NB4 (cell line): ENCODE data around the gene ANAPC1.
"Not testable (repeated sequence)": the region's sequence is repeated elsewhere in the genome, so short reads cannot be mapped to it uniquely, and the experiment has no call there.

Experiments
- POLR2A ChIP-seq: IDR thresholded peaks from 2 replicates; pipeline ENCODE4 v1.6.1; 2011; ENCODE audit warnings: mild to moderate bottlenecking; ENCODE audit not compliant: insufficient read length; ENCODE audit errors: extremely low read depth
- TF ChIP-seq, protein P1 (sequence below): IDR thresholded peaks from one replicate; pipeline ENCODE4 v1.5.1; 2012; ENCODE audit warnings: low read depth, low read length

DNA sequence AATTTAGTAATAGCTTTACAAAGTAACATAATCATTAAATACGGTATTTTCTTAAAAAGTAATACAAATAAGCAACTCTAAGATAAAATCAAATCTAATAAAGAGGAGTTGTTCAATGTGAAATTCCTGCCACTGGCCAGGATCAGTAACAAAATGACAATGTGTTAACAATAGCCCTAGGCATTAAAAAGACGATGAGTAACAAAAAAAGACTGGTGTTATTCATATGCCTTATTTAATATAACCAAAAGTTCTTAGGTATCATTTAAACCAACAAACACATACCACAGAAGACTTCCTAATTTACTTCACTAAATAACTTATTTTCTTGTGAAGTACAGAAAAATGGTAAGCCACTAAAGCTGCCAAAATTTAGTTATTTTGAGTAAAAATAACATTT is 11.2 kb downstream of the ANAPC1 start:
- not testable (repeated sequence) for TF ChIP-seq POLR2A
- TF ChIP-seq, protein P1, sequence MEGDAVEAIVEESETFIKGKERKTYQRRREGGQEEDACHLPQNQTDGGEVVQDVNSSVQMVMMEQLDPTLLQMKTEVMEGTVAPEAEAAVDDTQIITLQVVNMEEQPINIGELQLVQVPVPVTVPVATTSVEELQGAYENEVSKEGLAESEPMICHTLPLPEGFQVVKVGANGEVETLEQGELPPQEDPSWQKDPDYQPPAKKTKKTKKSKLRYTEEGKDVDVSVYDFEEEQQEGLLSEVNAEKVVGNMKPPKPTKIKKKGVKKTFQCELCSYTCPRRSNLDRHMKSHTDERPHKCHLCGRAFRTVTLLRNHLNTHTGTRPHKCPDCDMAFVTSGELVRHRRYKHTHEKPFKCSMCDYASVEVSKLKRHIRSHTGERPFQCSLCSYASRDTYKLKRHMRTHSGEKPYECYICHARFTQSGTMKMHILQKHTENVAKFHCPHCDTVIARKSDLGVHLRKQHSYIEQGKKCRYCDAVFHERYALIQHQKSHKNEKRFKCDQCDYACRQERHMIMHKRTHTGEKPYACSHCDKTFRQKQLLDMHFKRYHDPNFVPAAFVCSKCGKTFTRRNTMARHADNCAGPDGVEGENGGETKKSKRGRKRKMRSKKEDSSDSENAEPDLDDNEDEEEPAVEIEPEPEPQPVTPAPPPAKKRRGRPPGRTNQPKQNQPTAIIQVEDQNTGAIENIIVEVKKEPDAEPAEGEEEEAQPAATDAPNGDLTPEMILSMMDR, result not testable (repeated sequence)
